GM11168 (cell line): Measurements from ENCODE around the gene FAIM2.

Source experiments
- in situ Hi-C: fragments of 300-500 bp; cut with MboI; formaldehyde crosslinking; loops from one replicate; pipeline ENCODE4 v1.12.0; 2022; ENCODE audit warnings: low sequenced_read_pairs; ENCODE audit not compliant: unreplicated experiment

FAIM2 gene

DNA sequence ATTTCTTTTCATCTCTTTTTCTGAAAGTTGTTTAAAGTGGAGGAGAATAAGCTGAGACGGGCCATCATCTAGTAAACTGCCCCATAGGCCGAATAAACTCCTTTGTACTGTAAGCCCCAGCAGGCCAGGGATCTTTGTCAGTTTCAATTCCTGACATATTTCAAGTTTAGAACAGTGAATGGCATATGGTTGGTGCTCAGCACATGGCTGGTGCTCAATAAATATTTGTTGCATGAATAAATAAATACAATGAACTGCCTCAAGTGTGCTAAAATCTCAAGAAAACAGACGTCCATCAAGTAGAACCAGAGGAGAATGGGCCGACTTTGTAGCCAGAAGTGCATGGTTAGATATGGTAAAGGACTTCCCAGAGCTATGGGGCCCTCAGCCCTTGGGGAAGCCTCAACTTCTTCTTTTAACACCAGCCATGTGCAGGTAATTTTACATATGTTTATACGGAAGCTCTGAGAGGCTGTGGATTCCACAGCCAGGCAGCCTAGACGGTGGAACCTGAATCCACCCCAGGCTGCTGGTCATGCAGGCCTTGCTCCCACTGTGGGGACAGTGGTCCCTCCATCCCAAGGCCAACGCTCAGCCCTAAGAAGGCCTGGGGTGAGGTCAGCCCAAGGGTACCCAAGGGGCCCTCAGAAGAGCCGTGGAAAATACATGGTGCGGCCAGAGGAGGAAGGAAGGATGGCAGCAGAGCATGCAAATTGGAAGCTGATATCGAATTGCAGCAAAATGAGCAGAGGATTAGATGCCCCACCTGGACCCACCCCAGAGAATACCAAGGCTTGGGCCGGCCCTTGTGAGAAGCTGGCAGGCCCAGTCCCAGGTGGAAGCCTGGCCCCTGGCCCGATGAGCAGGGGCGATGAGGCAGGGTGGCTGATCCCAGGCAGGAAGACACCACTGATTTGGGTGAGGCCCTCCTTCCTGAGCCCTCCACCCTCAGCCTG lies 38.1 kb upstream of the FAIM2 start:
- in situ Hi-C loops = no loop called here

DNA sequence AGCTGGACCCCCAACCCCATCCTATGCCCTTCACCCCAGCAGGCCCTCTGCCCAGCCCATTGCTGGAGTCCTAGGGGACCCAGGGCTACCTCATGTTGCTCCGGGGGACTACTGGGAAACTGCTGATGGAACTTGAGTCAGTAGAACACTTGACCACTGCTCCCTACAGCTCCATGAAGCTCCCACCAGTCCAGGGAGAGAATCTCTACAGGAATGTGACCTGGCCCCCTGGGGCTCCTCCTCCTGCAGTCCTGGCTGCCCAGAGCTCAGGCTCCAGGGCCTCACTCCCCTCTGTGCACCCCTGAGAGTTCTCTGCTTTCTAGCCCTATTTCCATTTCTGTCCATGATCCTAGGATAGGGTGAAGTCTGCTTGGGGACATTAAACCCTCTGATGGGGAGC lies 36.0 kb upstream of the FAIM2 start:
- in situ Hi-C loops = no loop called here

DNA sequence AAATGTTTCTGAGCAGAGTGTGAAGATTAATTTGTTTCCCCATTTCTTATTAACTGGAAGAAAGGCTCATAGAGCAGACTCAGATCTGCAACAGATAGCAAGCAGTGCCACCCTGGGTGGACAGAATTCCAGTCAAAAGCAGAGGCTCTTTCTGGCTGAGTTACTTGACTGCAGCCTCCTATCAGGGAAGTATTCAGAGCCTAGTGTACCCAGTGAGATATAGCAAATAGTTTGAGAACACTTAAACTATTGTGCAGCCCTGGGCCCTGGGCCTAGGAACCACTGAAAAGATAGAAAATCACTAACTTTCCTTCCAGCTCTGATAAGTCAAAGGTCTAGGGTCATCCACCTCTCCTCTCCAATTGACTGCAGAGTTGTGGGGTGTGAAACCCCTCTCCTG lies 35.6 kb upstream of the FAIM2 start:
- in situ Hi-C loops = no loop called here

DNA sequence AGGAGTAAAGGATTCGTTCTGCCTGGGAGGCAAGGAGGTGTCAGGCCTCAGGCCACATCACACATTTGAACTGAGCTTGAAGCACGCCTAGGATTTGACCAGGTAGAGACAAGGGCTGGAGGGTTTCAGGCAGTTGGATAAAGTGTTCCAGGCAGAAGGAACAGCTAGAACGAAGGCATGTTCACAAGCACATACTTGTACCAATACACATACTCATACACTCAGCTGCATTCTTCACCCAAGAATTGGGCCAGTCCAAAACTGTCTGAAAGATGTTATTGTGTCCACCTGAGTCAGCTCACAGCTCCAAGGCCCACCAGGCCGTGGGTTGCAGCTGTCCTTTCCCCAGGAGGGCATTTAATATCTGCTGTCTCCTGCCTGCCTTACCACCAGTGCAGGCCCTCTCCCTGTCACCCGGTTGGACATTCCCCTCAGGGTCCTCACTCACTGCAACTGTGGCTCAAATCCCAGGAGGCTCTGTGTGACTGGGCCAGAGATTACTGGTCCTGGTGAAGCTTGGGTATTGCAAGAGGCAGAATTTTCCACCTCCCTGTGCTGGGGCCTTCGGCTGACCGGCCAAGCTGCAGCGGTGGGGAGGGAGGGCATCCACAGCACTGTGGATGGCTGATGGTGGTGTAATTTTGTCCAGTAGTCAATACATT lies 34.1 kb upstream of the FAIM2 start:
- in situ Hi-C loops = no loop called here

DNA sequence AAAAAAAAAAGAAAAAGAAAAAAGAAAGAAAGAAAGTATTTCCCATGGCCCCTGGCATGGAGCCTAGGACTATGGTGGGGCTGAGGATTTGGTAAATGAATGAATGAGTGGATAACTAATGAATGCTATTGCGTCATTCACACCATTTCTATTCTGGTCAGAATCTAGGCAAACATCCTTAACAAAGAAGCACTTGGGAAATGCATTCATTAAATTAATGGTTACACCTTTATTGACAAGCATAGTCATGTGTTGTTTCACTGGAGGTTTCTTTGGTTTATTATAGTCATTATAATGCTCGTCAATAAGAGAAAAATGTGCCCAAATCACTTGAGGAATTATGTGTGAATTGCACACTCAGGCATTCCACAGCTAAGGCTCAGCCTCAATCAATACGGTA lies 33.2 kb upstream of the FAIM2 start:
- in situ Hi-C loops = no loop called here

DNA sequence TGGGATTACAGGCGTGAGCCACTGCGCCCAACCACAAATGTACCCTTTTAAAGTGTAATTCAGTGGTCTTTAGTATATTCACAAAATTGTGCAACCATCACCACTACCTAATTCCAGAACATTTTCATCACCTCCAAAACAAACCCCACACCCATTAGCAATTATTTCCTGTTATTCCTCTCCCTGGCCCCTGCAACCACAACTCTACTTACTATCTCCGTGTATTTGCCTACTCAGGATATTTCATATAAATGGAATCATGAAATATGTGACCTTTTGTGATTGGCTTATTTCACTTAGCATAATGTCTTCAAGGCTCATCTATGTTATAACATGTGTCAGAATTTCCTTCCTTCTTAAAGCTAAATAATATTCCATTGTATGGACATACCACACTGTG lies 30.8 kb upstream of the FAIM2 start:
- in situ Hi-C loops = no loop called here

DNA sequence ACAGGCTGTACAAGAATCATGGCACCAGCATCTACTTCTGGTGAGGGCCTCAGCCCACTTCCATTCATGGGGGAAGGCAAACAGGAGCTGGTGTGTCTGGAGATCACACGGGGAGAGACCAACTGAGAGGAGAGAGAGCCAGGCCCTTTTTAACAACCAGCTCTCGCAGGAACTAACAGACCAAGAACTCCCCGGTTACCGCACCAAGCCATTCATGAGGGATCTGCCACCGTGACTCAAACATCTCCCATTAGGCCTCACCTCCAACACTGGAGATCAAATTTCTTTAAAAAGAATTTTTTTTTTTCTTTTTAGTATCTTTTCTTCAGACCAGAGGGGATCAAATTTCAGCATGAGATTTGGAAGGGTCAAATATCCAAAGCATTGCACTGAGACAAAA lies 30.1 kb upstream of the FAIM2 start:
- in situ Hi-C loops = no loop called here

DNA sequence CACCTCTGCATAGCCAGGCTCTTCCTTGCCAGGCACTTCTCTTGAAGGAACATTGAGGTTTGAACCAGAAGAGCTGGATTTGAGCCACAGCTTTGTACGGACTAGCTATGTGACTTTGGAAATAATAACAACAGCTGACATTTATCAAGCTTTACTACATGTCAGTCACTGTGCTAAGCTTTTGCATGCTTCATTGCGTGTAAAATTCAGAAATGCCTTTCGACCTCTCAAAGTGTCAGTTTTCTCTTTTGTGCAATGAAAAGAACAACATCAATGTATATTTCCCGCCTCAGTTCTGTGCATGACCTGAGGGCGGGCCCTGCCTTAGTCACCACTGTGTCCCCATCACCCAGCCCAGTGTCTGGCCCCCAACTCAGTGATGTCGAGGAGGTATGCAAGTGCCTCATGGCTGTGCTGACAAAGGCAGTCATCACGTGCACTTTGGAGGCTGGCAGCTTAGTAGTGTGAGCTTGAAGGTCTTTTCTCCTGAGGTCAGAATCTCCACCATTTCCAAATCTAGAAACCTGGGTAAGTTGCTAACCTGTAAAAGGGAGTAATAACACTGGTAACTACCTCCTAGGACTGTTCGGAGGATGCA lies 28.9 kb upstream of the FAIM2 start:
- in situ Hi-C loops = no loop called here

DNA sequence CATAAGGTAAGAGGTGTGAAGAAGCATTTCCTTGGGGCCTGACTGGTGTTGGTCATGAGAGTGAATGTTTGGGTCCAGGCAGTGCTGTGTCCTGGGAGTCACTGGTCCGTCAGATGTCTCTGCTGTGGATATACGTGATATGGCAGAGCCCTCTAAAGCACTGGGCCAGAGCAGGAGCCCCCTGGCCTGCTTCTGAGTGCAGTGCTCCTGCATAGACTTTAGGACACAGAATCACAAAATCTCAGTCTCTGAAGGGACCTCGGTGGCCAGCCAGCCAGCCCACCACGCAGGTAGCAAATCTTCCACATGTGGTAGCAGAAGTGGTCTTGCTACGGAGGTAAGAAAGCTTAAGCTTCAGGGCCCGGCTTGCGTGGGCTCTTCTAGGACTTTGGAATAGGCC lies 28.3 kb upstream of the FAIM2 start:
- in situ Hi-C loops = no loop called here

DNA sequence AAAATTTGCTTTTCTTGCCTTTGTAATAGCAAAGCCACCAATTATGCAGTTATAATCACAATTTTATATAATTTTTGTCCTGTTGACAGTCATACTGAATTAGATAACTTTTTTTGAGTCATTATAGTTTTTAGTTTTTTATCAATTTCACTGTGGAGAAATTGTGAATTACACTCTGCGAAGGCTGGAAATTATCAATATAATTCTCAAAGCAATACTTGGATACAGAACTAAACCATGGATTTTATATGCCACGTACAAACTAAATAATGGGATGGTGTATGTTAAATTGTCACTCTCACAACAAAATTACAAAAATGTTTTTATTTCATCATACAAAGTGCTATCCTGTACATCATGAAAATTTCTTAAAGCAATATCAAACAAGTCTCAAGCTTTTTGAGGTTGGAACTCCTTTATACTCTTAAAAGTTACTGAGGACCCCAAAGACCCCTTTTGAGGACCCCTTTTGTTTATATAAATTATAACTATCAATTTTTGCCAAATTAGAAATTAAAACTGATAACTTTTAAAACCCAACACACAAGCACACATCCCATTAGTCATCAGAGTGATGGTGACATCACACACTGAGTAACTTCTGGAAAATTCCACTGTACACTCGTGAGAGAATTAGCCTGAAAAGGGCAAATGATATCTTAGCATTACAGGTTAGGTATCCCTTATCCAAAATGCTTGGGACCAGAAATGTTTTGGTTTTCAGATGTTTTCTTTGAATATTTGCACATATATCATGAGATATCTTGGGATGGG lies 27.0 kb upstream of the FAIM2 start:
- in situ Hi-C loops = no loop called here

DNA sequence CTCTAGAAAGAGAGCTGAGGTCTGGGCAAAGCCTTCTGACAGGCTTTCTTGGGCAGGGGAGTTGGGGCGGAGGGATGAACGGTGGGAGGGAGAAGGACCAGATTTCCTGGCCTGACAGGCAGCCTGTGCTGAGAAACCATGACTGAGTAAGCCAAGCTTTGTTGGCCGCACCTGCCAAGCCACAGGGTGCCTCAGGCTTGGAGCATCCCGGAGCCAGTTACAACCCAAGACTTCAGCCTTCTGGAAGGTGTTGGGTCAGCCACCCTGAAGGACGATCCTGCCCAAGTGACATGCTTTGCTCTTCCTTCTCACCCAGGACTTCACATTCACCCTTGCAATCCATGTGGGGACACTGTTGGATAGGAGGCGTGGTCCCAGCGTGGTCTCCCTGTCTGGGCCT lies 25.9 kb upstream of the FAIM2 start:
- in situ Hi-C loops = no loop called here

DNA sequence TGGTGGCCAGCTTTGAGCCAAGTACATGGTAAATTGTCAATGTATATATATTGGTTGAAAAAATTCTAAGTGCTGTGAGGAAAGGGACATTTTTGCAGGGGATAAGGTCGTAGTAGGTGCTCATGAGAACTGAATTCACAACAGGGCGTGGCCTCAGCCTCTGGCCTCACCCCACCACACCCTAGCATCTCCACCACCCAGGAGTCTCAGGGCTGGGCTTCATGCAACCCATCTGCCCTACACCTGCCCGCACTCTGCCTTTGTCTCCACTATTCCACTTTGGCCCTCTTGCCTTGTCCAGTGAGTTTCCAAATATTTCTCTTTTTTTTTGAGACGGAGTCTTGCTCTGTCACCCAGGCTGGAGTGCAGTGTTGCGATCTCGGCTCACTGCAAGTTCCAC lies 24.8 kb upstream of the FAIM2 start:
- in situ Hi-C loops = no loop called here

DNA sequence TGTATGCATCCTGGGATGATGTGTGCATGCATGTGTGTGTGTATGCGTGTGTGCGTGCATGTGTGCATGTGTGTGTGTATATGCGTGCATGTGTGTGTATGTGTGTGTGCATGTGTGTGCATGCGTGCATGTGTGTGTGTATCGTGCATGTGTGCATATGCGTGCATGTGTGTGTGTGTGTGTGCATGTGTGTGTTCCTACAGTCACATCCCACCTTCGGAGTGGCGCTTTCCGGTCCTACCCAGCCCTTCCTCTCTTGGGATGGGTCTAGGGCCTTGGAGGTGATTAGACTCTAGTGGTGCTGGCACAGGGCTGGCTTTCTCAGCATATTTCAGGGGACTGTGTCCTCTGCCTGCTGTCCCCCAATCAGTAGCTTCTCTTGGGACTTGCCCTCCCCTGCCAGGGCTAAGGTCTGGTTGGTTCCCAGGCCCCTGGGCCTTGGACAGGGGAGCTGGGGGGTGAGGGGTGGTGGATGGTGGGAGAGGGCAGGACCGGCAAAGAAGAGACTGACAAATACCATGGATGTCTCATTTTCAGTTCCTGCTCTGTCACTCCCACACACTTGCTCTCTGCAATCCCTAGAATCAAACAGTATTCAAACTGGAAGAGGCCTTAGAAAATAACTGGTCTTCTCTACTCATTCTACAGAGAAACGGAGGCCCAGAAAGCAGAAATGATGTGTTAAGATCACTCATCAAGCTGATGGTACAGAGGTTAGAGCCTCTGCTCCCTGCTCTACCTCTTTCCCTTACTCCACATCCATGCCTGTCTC lies 21.9 kb upstream of the FAIM2 start:
- in situ Hi-C loops = no loop called here

DNA sequence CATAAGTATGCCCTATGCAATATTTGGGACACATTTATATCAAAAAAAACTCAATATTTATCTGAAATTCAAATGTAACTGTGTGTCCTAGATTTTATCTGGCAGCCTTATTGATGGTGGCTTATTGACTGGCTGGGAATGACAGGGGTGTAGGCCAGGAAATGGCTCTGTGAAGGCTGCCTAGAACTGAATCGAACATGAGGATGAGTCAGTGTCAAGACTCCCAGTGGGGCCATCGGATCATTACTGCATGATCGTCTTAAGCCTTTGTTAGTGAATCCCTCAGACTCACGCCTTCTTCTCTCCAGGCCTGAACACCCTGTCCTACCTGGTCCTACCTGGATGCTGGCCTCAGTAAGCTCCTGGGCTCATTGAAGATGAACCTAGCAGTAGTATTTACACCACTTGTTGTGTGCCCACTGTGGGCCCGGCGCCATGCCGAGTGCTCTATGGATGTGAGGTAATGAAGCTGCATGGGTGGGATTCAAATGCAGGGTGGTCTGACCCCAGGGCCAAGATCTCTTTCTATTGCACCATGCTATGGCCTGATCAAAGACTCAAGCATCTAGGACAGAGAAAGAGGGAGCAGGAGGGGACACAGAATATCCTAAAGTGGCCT lies 21.0 kb upstream of the FAIM2 start:
- in situ Hi-C loops = no loop called here

DNA sequence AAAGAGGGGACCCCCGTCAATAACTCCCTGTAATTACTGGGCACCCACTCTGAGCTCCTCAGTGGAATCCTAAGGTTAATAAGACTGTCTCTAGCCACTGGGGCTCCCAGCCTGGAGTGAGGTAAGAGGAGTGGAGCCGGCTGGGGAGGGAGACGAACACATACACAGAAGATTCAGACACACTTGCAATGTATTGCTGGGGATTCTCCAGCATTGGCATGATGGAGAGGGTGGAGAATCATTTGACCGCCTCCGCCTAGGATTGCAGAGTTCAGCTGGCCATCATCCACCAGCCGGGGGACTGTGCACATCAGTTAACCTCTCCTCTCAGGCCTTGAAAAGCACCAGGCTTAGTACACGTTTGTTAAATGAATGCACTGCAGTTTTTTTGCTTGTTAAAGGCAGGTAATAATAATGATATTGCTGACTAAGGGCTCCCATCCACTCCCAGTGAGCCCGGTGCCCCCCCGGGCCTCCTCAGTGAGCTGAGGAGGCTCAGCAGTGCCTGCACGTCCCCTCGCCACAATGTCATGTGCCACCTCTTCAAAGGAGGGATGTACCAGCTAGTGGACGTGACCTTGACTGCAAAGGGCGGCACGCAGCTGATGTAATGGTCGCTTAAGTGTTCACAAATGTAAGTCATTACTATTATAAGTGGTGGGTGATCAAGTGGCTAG lies 20.3 kb upstream of the FAIM2 start:
- in situ Hi-C loops = no loop called here

DNA sequence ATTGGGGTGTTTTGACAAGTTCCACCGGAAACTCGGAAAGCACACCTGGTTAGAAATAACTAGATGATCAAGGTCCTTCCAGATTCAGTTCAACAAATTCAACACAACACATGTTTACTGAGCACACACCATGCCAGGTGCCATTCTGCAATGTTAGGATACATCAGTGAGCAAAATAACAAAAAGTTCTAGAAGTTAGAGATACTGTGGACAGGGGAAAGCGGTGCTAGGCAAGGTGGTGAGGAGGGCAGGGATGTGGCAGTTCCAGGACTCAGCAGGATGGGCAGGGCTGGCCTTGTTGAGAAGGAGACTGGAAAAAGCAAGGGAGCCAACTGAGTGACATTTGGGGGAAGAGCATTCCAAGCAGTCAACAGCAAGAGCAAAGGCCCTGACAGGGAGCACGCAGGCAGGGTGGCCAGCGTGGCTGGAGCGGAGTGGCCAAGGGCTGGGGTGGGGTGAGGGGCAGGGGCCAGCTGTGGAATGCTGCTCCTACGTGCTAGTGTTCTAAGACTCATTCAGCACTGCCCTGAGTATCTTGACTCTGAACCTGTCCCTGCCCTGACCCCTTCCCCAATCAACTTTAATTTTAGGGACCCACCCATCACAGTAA lies 19.4 kb upstream of the FAIM2 start:
- in situ Hi-C loops = no loop called here

DNA sequence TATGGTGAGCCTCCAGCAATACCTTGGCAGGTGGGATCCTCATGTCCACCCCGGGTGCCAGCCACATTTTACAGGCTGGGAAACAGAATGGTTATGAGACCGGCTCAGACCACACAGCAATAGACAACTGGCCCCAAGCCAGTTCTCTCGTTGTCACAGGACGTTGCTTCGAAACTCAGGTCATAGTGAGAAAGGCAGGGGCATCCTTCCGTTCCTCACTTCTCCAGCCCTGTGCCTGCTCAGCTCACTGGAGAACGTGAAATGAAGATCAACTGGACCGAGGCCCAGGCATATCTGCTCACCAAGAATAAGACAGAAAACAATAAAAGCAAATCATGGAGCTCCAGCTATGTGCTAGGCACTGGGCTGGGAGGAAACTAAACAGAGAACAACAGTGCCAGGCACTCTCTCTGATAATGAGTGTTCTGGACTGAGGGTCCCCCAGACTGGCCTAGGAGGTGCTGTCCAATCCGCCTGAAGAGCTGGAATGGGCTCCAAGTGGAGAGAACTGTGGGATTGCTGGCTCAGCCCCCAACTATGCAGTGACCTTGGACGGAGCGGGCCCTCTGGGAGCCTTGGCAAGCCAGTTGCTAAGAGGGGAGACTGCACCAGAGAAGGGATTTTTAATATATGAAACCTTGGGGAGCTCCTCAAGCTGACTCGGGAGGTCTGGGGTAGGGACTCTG lies 18.8 kb upstream of the FAIM2 start:
- in situ Hi-C loops = no loop called here

DNA sequence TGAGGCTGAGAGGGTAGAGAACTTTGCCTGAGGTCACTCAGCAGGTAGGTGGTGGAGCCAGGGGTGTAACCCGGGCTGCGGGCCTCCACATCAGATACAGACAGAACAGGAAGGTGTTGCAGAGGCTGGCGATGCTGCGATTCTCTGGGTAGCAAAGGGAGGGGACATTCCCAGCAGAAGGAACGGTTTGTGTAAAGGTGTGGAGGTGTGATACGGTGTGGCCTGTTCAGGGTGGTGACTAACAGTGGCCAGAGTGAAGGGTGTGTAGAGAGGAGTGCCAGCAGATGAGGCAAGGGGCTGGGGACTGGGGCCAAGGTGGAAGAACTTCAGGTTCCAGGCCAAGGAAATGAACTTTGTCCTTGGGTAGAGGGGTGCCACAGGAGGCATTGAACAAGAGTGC lies 18.2 kb upstream of the FAIM2 start:
- in situ Hi-C loops = no loop called here
